Kidney (tissue), 14 donors: ENCODE data around the gene NTRK3. TPM values are rescaled to one million over a fixed set of nuclear protein-coding genes. Genes with fewer than 3 reads are reported as not detected.

Experiments used
- DNase-seq, 5 donors: peaks; one replicate each; pipeline ENCODE4 v3.0.0-alpha.2; 2013 to 2020
- FAIRE-seq: peaks from 2 replicates; lab custom pipeline; 2012; peaks lifted over from hg19 to GRCh38; lab: Jason Lieb, UNC
- H3K27ac ChIP-seq, 2 donors: one replicate each; pipeline ENCODE4 v1.7.0; 2013; ENCODE audit warnings: low read depth in 2 of 2, low read length in 2 of 2, inconsistent platforms in 1 of 2
- H3K27me3 ChIP-seq: one replicate; pipeline ENCODE4 v1.7.1; 2013; ENCODE audit warnings: low read length, inconsistent platforms; ENCODE audit not compliant: control insufficient read depth, insufficient read depth
- H3K36me3 ChIP-seq, 3 donors: one replicate each; pipeline versions ENCODE4 v1.7.0 to v1.7.1; 2013; ENCODE audit warnings: low read length in 3 of 3, control low read depth in 1 of 3, inconsistent platforms in 1 of 3; ENCODE audit not compliant: insufficient read depth in 3 of 3, control insufficient read depth in 2 of 3
- H3K4me1 ChIP-seq, 3 donors: one replicate each; pipeline versions ENCODE4 v1.7.0 to v1.7.1; 2013; ENCODE audit warnings: low read length in 3 of 3, inconsistent platforms in 1 of 3, low read depth in 1 of 3; ENCODE audit not compliant: control insufficient read depth in 2 of 3, insufficient read depth in 2 of 3
- H3K4me3 ChIP-seq, 3 donors: one replicate each; pipeline versions ENCODE4 v1.7.0 to v1.8.1; 2013; ENCODE audit warnings: low read length in 3 of 3, control low read depth in 1 of 3, inconsistent platforms in 1 of 3
- H3K9ac ChIP-seq, 3 donors: one replicate each; pipeline versions ENCODE4 v1.7.0 to v1.7.1; 2013; ENCODE audit warnings: low read length in 3 of 3, control low read depth in 1 of 3, inconsistent platforms in 1 of 3
- H3K9me3 ChIP-seq, 3 donors: one replicate each; pipeline versions ENCODE4 v1.7.0 to v1.7.1; 2013; ENCODE audit warnings: low read length in 3 of 3, control low read depth in 1 of 3, inconsistent platforms in 1 of 3; ENCODE audit not compliant: control insufficient read depth in 2 of 3, insufficient read depth in 1 of 3
- CTCF ChIP-seq: IDR thresholded peaks from 3 replicates; pipeline ENCODE4 v1.5.1; 2012; ENCODE audit warnings: mild to moderate bottlenecking, moderate library complexity, borderline replicate concordance; ENCODE audit not compliant: insufficient read depth; ENCODE audit errors: extremely low read depth
- intact Hi-C: fragments of 100-400 bp; cut with DNase I; formaldehyde crosslinking; loops from one replicate; pipeline ENCODE4 v1.11.1; 2022
- polyA plus RNA-seq: library from polyadenylated mRNA; stranded (reverse); fragments of 350-450 nt; fragmentation: Illumina TruSeq; extraction: RNeasy Lipid Tissue Mini Kit (QIAGEN cat#74804); gene quantifications from one replicate; pipeline ENCODE4 v1.2.3, GENCODE V29; 2014; ENCODE audit warnings: low read depth, low replicate concordance; ENCODE audit not compliant: insufficient read depth
- total RNA-seq: library from RNA; stranded (reverse); fragmentation: NEBNext Ultra II Directional; extraction: Animal tissue kit (Norgen Biotek cat#: 25700); gene quantifications from one replicate; pipeline ENCODE4 v1.2.1, GENCODE V29; 2021
- donor health status: control.
- donor health status: control.
- donor health status: control.
- donor health status: control.
- donor health status: control.
- donor health status: DM: yes; HTN: yes; CAD: no.
- donor health status: Normal renal cell carcinoma (clear cell type).

The NTRK3 gene
- total and polyA plus RNA-seq, 2 donors from 2014 or later, result 8.9 to 25.5 TPM

- Histone ChIP-seq H3K27ac (no peak overlapping the region), H3K27me3 (no peaks in the 10 kb centered on the region), H3K36me3 (no peaks in the 10 kb centered on the region), H3K4me3 (no peak overlapping the region), H3K9me3 (no peaks in the 10 kb centered on the region), H3K4me1 (peaks cover 0 to 3% (median 0%) of the 10 kb centered on the region in 3 donors), H3K9ac (no peak overlapping the region)
- intact Hi-C loops, result no loop called here
- FAIRE-seq (no peak), DNase-seq (peak in 1 of 5 donors; percentile 53)
- TF ChIP-seq CTCF, result no peak
Measured at GRCh38 chr15:88242586-88243555, 13.7 kb downstream of the NTRK3 start.

DNA sequence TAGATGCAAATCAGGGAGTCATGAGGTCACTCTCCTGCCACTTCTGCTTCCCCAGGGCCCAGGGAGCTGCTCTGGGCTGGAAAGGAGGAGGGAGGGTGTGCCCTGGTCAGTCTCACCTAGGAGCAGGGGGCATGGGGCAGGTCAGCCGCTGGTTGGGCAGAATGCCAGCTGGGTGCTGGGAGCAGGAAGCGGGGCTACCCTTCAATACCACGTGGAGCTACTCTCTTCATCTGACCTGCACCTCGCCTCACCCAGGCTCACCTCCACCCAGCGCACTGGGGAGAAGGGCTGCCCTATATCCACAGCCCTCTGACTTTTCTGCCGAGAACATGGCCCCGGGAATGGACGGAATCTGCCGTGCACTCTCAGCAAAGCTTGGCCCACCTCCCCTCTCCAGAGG, 15.1 kb downstream of the NTRK3 start:
- H3K9ac ChIP-seq, result no peak overlapping the region
- H3K4me3 ChIP-seq, result no peak overlapping the region
- H3K27me3 ChIP-seq, result no peaks in the 10 kb centered on the region
- peak in 1 of 5 donors; percentile 72 for DNase-seq
- no peaks in the 10 kb centered on the region for H3K4me1 ChIP-seq
- H3K36me3 ChIP-seq, result no peaks in the 10 kb centered on the region
- H3K9me3 ChIP-seq, result no peaks in the 10 kb centered on the region
- intact Hi-C loops, result no loop called here
- H3K27ac ChIP-seq, result no peak overlapping the region
- FAIRE-seq, result no peak
- no peak for TF ChIP-seq CTCF

GRCh38 chr15:88241060-88241459, 15.5 kb downstream of the NTRK3 start:
- TF ChIP-seq CTCF, result no peak
- DNase-seq, result peak in 1 of 5 donors; percentile 24
- intact Hi-C loops, result no loop called here
- Histone ChIP-seq H3K27me3 (no peaks in the 10 kb centered on the region), H3K4me3 (no peak overlapping the region), H3K36me3 (no peaks in the 10 kb centered on the region), H3K9me3 (no peaks in the 10 kb centered on the region), H3K27ac (no peak overlapping the region), H3K9ac (no peak overlapping the region), H3K4me1 (no peaks in the 10 kb centered on the region)
- FAIRE-seq, result no peak
